PC-3 (cell line): ENCODE results near the gene GRAMD1C. TPM values are rescaled to one million over a fixed set of nuclear protein-coding genes. Genes with fewer than 3 reads are reported as not detected.

Experiments used
- ATAC-seq: fragments of 200-7000 bp; cut with Tn5 transposase; 2 replicates; pipeline ENCODE4 v1.9.1; 2020; ENCODE audit warnings: mild to moderate bottlenecking, moderate library complexity
- BruUV-seq: library from RNA; stranded (reverse); fragments of 400-500 nt; replicated peaks from 2 replicates; lab custom pipeline; 2021; lab: Mats Ljungman, UMichigan
- CTCF ChIA-PET: fragments of 300-600 bp; sonication (Branson Sonifier 250); formaldehyde crosslinking; loops from one replicate; lab custom pipeline; 2022; ENCODE audit warnings: antibody characterized with exemption; lab: Charles Lee
- POLR2A ChIA-PET: fragments of 300-600 bp; sonication (Branson Sonifier 250); formaldehyde crosslinking; loops from one replicate; lab custom pipeline; 2022; ENCODE audit warnings: antibody characterized with exemption; ENCODE audit not compliant: unreplicated experiment; lab: Charles Lee
- DNase-seq: peaks from one replicate; pipeline ENCODE4 v3.0.0-alpha.2; 2015
- H2AFZ ChIP-seq: fragments of 300-600 bp; sonication (generic); 2 replicates; pipeline ENCODE4 v1.6.0; 2016; ENCODE audit warnings: antibody characterized with exemption, low read length
- H3F3A ChIP-seq: fragments of 300-600 bp; sonication (generic); one replicate; pipeline ENCODE4 v1.6.0; 2017; ENCODE audit warnings: antibody characterized with exemption, low read length, control low read depth, mild to moderate bottlenecking; ENCODE audit not compliant: unreplicated experiment
- H3K27ac ChIP-seq: fragments of 300-600 bp; sonication (generic); 2 replicates; pipeline ENCODE4 v1.5.1; 2016; ENCODE audit warnings: mild to moderate bottlenecking, low read length
- H3K27me3 ChIP-seq: fragments of 300-600 bp; sonication (generic); 2 replicates; pipeline ENCODE4 v1.6.1; 2016; ENCODE audit warnings: low read length, mixed read lengths
- H3K36me3 ChIP-seq: fragments of 300-600 bp; sonication (generic); 2 replicates; pipeline ENCODE4 v1.6.1; 2016; ENCODE audit warnings: low read depth, mixed run types, low read length, mixed read lengths
- H3K4me1 ChIP-seq: fragments of 300-600 bp; sonication (generic); 2 replicates; pipeline ENCODE4 v1.5.1; 2016; ENCODE audit warnings: low read length; ENCODE audit not compliant: insufficient read depth
- H3K4me2 ChIP-seq: fragments of 300-600 bp; sonication (generic); 2 replicates; pipeline ENCODE4 v1.6.0; 2016; ENCODE audit warnings: low read length
- H3K4me3 ChIP-seq: fragments of 300-600 bp; sonication (generic); 2 replicates; pipeline ENCODE4 v1.5.1; 2016; ENCODE audit warnings: mild to moderate bottlenecking, low read length, mixed read lengths
- H3K79me2 ChIP-seq: fragments of 300-600 bp; sonication (generic); 2 replicates; pipeline ENCODE4 v1.6.1; 2017; ENCODE audit warnings: low read length, mixed read lengths
- H3K9ac ChIP-seq: fragments of 300-600 bp; sonication (generic); 2 replicates; pipeline ENCODE4 v1.6.0; 2016; ENCODE audit warnings: mild to moderate bottlenecking, low read length
- H3K9me2 ChIP-seq: fragments of 300-600 bp; sonication (generic); replicated peaks from 2 replicates; pipeline ENCODE4 v1.6.1; 2016; ENCODE audit warnings: mixed run types, low read length, mixed read lengths
- H3K9me3 ChIP-seq: fragments of 300-600 bp; sonication (generic); 2 replicates; pipeline ENCODE4 v1.6.1; 2016; ENCODE audit warnings: low read length, mixed read lengths
- H4K20me1 ChIP-seq: fragments of 300-600 bp; sonication (generic); 2 replicates; pipeline ENCODE4 v1.6.1; 2016; ENCODE audit warnings: low read length, mixed read lengths
- EZH2 ChIP-seq: fragments of 300-600 bp; sonication (generic); IDR thresholded peaks from one replicate; pipeline ENCODE4 v1.6.1; 2017; ENCODE audit warnings: antibody characterized with exemption, mild to moderate bottlenecking, low read length; ENCODE audit not compliant: unreplicated experiment
- EZH2phosphoT487 ChIP-seq: fragments of 300-600 bp; sonication (generic); IDR thresholded peaks from 2 replicates; pipeline ENCODE4 v1.6.1; 2018; ENCODE audit warnings: mild to moderate bottlenecking, antibody characterized with exemption, low read length, borderline replicate concordance
- intact Hi-C: fragments of 100-400 bp; cut with micrococcal nuclease; formaldehyde crosslinking; loops from 2 replicates; pipeline ENCODE4 v1.9.0; 2023
- total RNA-seq: library from RNA; depleted of rRNA; stranded (reverse); fragments of >200 nt; gene quantifications from 2 replicates; pipeline ENCODE4 v1.2.3, GENCODE V29; 2014
- TF ChIP-seq, protein P1 (sequence below): fragments of 300-600 bp; sonication (generic); conservative IDR thresholded peaks from 2 replicates; pipeline ENCODE4 v1.5.1; 2017; ENCODE audit warnings: antibody characterized with exemption, low read depth, mild to moderate bottlenecking, low read length

The GRAMD1C gene
- total RNA-seq, 1 experiment from 2014 or later, result 2.8 TPM

DNA sequence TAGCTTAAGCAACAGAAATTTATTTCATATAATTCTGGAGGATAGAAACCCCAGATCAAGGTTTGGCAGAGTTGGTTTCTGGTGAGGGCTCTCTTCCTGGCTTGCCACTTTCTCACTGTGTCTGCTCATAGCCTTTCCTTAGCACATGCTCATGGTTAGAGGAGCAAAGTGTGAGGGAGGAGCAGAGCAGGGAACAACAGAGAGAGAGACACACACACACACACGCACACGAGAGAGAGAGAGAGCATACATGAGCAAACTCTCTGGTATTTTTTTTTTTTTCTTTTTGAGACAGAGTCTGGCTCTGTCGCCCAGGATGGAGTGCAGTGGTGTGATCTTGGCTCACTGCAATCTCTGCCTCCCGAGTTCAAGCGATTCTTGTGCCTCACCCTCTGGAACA is 72.4 kb downstream of the GRAMD1C start:
- no peaks in the 10 kb centered on the region for H3F3A ChIP-seq
- no peak overlapping the region for H3K9ac ChIP-seq
- intact Hi-C loops, result no loop called here
- no TSS peak for BruUV-seq
- H2AFZ ChIP-seq, result no peak overlapping the region
- ChIA-PET POLR2A (no interaction called here), CTCF (no interaction called here)
- H3K4me2 ChIP-seq, result no peak overlapping the region
- H3K27ac ChIP-seq, result no peak overlapping the region
- no peaks in the 10 kb centered on the region for H3K79me2 ChIP-seq
- no peaks in the 10 kb centered on the region for H3K36me3 ChIP-seq
- TF ChIP-seq EZH2phosphoT487 (no peak), EZH2 (no peak)
- TF ChIP-seq, protein P1, sequence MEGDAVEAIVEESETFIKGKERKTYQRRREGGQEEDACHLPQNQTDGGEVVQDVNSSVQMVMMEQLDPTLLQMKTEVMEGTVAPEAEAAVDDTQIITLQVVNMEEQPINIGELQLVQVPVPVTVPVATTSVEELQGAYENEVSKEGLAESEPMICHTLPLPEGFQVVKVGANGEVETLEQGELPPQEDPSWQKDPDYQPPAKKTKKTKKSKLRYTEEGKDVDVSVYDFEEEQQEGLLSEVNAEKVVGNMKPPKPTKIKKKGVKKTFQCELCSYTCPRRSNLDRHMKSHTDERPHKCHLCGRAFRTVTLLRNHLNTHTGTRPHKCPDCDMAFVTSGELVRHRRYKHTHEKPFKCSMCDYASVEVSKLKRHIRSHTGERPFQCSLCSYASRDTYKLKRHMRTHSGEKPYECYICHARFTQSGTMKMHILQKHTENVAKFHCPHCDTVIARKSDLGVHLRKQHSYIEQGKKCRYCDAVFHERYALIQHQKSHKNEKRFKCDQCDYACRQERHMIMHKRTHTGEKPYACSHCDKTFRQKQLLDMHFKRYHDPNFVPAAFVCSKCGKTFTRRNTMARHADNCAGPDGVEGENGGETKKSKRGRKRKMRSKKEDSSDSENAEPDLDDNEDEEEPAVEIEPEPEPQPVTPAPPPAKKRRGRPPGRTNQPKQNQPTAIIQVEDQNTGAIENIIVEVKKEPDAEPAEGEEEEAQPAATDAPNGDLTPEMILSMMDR, result no peak
- no peaks in the 10 kb centered on the region for H3K27me3 ChIP-seq
- no peaks in the 10 kb centered on the region for H3K9me2 ChIP-seq
- DNase-seq, result no peak
- no peak overlapping the region for H3K4me3 ChIP-seq
- H3K4me1 ChIP-seq, result 0 out of 2 replicates have a peak, but pooled peaks cover 4% of the 10 kb centered on the region
- no peaks in the 10 kb centered on the region for H4K20me1 ChIP-seq
- no peak for ATAC-seq
- H3K9me3 ChIP-seq, result no peaks in the 10 kb centered on the region

DNA sequence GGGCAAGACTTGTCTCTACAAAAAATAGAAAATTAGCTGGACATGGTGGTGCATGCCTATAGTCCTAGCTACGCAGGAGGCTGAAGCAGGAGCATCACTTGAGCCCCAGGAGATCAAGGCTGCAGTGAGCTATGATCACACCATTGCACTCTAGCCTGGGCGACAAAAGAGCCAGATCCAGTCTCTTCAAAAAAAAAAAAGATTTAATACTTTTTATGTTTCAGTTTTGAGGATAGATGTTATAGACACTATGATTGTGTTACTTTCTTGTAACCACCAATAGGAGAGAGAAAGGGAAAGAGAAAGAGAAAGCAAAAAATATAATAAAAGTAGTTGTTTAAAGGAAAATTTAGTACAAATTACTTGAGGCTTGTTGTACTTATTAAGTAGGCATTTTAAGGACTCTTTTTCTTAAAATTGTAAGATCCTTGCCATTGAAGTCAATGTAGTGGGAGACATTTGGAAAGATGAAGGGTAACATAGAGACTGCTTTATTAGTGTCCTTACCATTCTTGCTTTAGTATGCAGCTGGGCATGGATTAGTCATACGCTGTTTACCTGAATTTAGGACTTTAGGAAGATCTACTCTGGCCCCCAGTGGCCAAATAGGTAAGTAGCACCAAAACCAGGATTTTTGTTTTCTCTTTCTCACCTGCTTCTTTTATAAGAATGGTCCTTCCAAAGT is 74.1 kb downstream of the GRAMD1C start:
- TF ChIP-seq EZH2phosphoT487, result no peak
- TF ChIP-seq, protein P1, result peak; percentile 91
- peak; percentile 90 for DNase-seq
- 0 out of 2 replicates have a peak, but pooled peaks cover 4% of the 10 kb centered on the region for H3K4me1 ChIP-seq
- peak overlapping the region; percentile 37; the same call in 1 of the 2 replicates for H3K4me2 ChIP-seq
- no peaks in the 10 kb centered on the region for H3K27me3 ChIP-seq
- no peaks in the 10 kb centered on the region for H3K36me3 ChIP-seq
- H3F3A ChIP-seq, result no peaks in the 10 kb centered on the region
- CTCF ChIA-PET, result interaction anchor here (0.5 to 1.9 kb wide), 5 partner anchors 68 to 1302 kb away, joined by 3 to 25 read pairs (median 6); no protein-coding TSS in a partner anchor
- BruUV-seq, result no TSS peak
- H3K9me2 ChIP-seq, result no peaks in the 10 kb centered on the region
- peak overlapping the region; percentile 10; the same call in 1 of the 2 replicates for H3K4me3 ChIP-seq
- ATAC-seq, result peak; percentile 96
- no peak overlapping the region for H2AFZ ChIP-seq
- H4K20me1 ChIP-seq, result no peaks in the 10 kb centered on the region
- no peak overlapping the region for H3K9ac ChIP-seq
- no peak overlapping the region for H3K27ac ChIP-seq
- H3K9me3 ChIP-seq, result no peaks in the 10 kb centered on the region
- intact Hi-C loops, result loop anchor here (1.0 kb wide), 3 partner anchors 68 to 176 kb away; no protein-coding TSS in a partner anchor
- no peaks in the 10 kb centered on the region for H3K79me2 ChIP-seq
- POLR2A ChIA-PET, result interaction anchor here (0.6 kb wide), 1 partner anchor 72 kb away, joined by 5 read pairs; no protein-coding TSS in a partner anchor

DNA sequence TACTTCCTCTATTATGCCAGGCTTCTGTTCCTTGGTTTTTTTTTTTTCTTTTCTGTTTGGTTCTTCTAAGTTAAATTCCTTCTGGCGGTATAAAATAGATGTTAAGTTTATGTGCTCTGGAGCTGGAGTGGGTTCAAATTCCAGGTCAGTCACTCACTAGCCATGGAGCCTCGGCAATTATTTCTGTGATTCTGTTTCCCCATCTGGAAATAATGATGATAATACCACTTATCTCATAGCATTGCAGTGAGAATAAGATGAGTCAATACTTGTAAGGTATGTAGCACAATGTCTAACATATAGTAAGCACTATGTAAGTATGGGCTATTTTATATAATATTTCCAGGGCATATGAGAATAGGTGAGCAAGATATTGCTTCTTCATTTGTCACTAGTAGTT is 76.1 kb downstream of the GRAMD1C start:
- ATAC-seq (no peak), DNase-seq (no peak)
- Histone ChIP-seq H2AFZ (no peak overlapping the region), H3K36me3 (no peaks in the 10 kb centered on the region), H3K4me3 (no peak overlapping the region), H3K27me3 (no peaks in the 10 kb centered on the region), H3K79me2 (no peaks in the 10 kb centered on the region), H3K9me3 (no peaks in the 10 kb centered on the region), H3K4me1 (0 out of 2 replicates have a peak, but pooled peaks cover 4% of the 10 kb centered on the region), H3K4me2 (no peak overlapping the region), H4K20me1 (no peaks in the 10 kb centered on the region), H3F3A (no peaks in the 10 kb centered on the region), H3K27ac (no peak overlapping the region), H3K9me2 (no peaks in the 10 kb centered on the region), H3K9ac (no peak overlapping the region)
- ChIA-PET POLR2A (no interaction called here), CTCF (interaction anchor here (0.6 kb wide), 1 partner anchor 68 kb away, joined by 4 read pairs; no protein-coding TSS in a partner anchor)
- no TSS peak for BruUV-seq
- intact Hi-C loops, result no loop called here
- TF ChIP-seq, protein P1, result no peak
